HL-60 (cell line): ENCODE results near the gene KLF3.
A peak's percentile ranks its signal among the peaks of the same experiment; 100 is the strongest.

Experiments
- DNase-seq, 2 experiments: peaks; one replicate each; pipeline ENCODE4 v3.0.0-alpha.2; 2010 to 2020; ENCODE audit warnings: low read depth in 1 of 2, low spot score in 1 of 2
- H3K27ac ChIP-seq: fragments of 250-450 bp; sonication (Bioruptor Pico); replicated peaks from 2 replicates; pipeline ENCODE4 v1.5.1; 2020; ENCODE audit warnings: mild to moderate bottlenecking, moderate library complexity
- H3K27me3 ChIP-seq: fragments of 250-450 bp; sonication (Bioruptor Pico); 2 replicates; pipeline ENCODE4 v1.5.1; 2021; ENCODE audit warnings: mild to moderate bottlenecking, moderate library complexity; ENCODE audit not compliant: insufficient read depth, poor library complexity, severe bottlenecking
- H3K4me3 ChIP-seq: replicated peaks from 2 replicates; pipeline ENCODE4 v1.5.1; 2011; ENCODE audit warnings: mild to moderate bottlenecking, control low read depth, low read length; ENCODE audit not compliant: insufficient read depth
- CTCF ChIP-seq: IDR thresholded peaks from one replicate; pipeline ENCODE4 v1.5.1; 2011; ENCODE audit warnings: low read length, control low read depth, inconsistent platforms; ENCODE audit not compliant: insufficient read depth
- GABPA ChIP-seq: IDR thresholded peaks from 2 replicates; pipeline ENCODE4 v1.6.1; 2012; ENCODE audit warnings: low read depth
- POLR2AphosphoS5 ChIP-seq: IDR thresholded peaks from 2 replicates; pipeline ENCODE4 v1.6.1; 2012; ENCODE audit warnings: low read depth
- REST ChIP-seq: IDR thresholded peaks from 2 replicates; pipeline ENCODE4 v1.6.1; 2012; ENCODE audit warnings: low read depth; ENCODE audit not compliant: insufficient replicate concordance
- SPI1 ChIP-seq: IDR thresholded peaks from 2 replicates; pipeline ENCODE4 v1.6.1; 2012; ENCODE audit warnings: low read depth, mild to moderate bottlenecking, borderline replicate concordance

KLF3 gene

GRCh38 chr4:38675146-38676121 lies 11.4 kb downstream of the KLF3 start:
- no peak overlapping the region for H3K27ac ChIP-seq
- no peaks in the 10 kb centered on the region for H3K27me3 ChIP-seq
- no peak overlapping the region for H3K4me3 ChIP-seq
- TF ChIP-seq POLR2AphosphoS5 (no peak), SPI1 (no peak), REST (no peak), CTCF (peak; percentile 88), GABPA (no peak)
- DNase-seq = peak in 1 of 2 experiments; percentile 72

GRCh38 chr4:38676986-38677385 lies 13.0 kb downstream of the KLF3 start:
- Histone ChIP-seq H3K27me3 (no peaks in the 10 kb centered on the region), H3K4me3 (no peak overlapping the region), H3K27ac (no peak overlapping the region)
- TF ChIP-seq REST = no peak
- TF ChIP-seq CTCF = no peak
- TF ChIP-seq SPI1 = no peak
- TF ChIP-seq GABPA = no peak
- TF ChIP-seq POLR2AphosphoS5 = no peak
- no peak for DNase-seq

- no peak for DNase-seq
- no peak overlapping the region for H3K4me3 ChIP-seq
- no peaks in the 10 kb centered on the region for H3K27me3 ChIP-seq
- TF ChIP-seq POLR2AphosphoS5 (no peak), CTCF (no peak), REST (no peak), GABPA (no peak), SPI1 (no peak)
- H3K27ac ChIP-seq = no peak overlapping the region
These were observed 13.4 kb downstream of the KLF3 start for GRCh38 chr4:38677441-38677840.
